Activated B cell treated with CpG ODN at 0.5 μM for 24 hours (primary cell): Measurements from ENCODE around the gene PACRG. TPM values are rescaled to one million over a fixed set of nuclear protein-coding genes. Genes with fewer than 3 reads are reported as not detected.

Experiments used
- ATAC-seq: fragments of 200-7000 bp; cut with Tn5 transposase; one replicate; pipeline ENCODE4 v1.10.0; 2021; ENCODE audit warnings: low read depth, mild to moderate bottlenecking, moderate library complexity
- CTCF ChIA-PET: fragments of 350-600 bp; sonication (Branson Sonifier 250); formaldehyde crosslinking; loops from one replicate; lab custom pipeline; 2021; ENCODE audit warnings: antibody characterized with exemption; lab: Charles Lee
- POLR2A ChIA-PET: fragments of 350-600 bp; sonication (Branson Sonifier 250); formaldehyde crosslinking; loops from one replicate; lab custom pipeline; 2021; ENCODE audit warnings: antibody characterized with exemption; lab: Charles Lee
- DNase-seq: peaks from one replicate; pipeline ENCODE4 v3.0.0; 2022
- H3K27ac Mint-ChIP-seq: one replicate; pipeline ENCODE4 v1.8.0; 2020; ENCODE audit warnings: mixed read lengths
- H3K27me3 Mint-ChIP-seq: one replicate; pipeline ENCODE4 v1.8.0; 2021; ENCODE audit warnings: mixed read lengths
- H3K36me3 Mint-ChIP-seq: one replicate; pipeline ENCODE4 v1.8.0; 2021; ENCODE audit warnings: low read depth, mixed read lengths
- H3K4me1 Mint-ChIP-seq: one replicate; pipeline ENCODE4 v1.8.0; 2021; ENCODE audit warnings: mixed read lengths
- H3K4me3 Mint-ChIP-seq: one replicate; pipeline ENCODE4 v1.8.0; 2020; ENCODE audit warnings: mild to moderate bottlenecking, mixed read lengths
- H3K9me3 Mint-ChIP-seq: one replicate; pipeline ENCODE4 v1.8.0; 2020; ENCODE audit warnings: mixed read lengths
- CTCF ChIP-seq: fragments of 200-600 bp; IDR thresholded peaks from one replicate; pipeline ENCODE4 v1.8.0; 2022; ENCODE audit warnings: antibody characterized with exemption, mild to moderate bottlenecking
- intact Hi-C: fragments of 100-400 bp; cut with micrococcal nuclease; formaldehyde crosslinking; loops from one replicate; pipeline ENCODE4 v1.15.1; 2024
- total RNA-seq: library from RNA; stranded (reverse); gene quantifications from 2 replicates; pipeline ENCODE4 v1.2.3, GENCODE V29; 2022

Gene PACRG
- total RNA-seq, 1 donor from 2014 or later = not detected

- H3K27ac Mint-ChIP-seq = no peak overlapping the region
- H3K27me3 Mint-ChIP-seq = no peaks in the 10 kb centered on the region
- H3K4me1 Mint-ChIP-seq = no peaks in the 10 kb centered on the region
- no peaks in the 10 kb centered on the region for H3K36me3 Mint-ChIP-seq
- H3K4me3 Mint-ChIP-seq = no peak overlapping the region
- intact Hi-C loops = no loop called here
- no peak for ATAC-seq
- peaks cover 5% of the 10 kb centered on the region for H3K9me3 Mint-ChIP-seq
- TF ChIP-seq CTCF = no peak
- no peak for DNase-seq
- POLR2A ChIA-PET = no interaction called here
- CTCF ChIA-PET = no interaction called here
Observed at GRCh38 chr6:163226181-163226835, 498.5 kb downstream of the PACRG start.

- Mint-ChIP-seq H3K4me3 (no peak overlapping the region), H3K36me3 (no peaks in the 10 kb centered on the region), H3K27ac (no peak overlapping the region), H3K27me3 (peaks cover under 1% of the 10 kb centered on the region), H3K9me3 (peaks cover 5% of the 10 kb centered on the region), H3K4me1 (no peaks in the 10 kb centered on the region)
- intact Hi-C loops = no loop called here
- DNase-seq = no peak
- ATAC-seq = no peak
- no peak for TF ChIP-seq CTCF
- CTCF ChIA-PET = no interaction called here
- POLR2A ChIA-PET = no interaction called here
Observed at GRCh38 chr6:163226836-163227485, 499.2 kb downstream of the PACRG start.

- DNase-seq = no peak
- Mint-ChIP-seq H3K9me3 (peaks cover 5% of the 10 kb centered on the region), H3K4me1 (no peaks in the 10 kb centered on the region), H3K27ac (no peak overlapping the region), H3K4me3 (no peak overlapping the region), H3K36me3 (no peaks in the 10 kb centered on the region), H3K27me3 (peaks cover 4% of the 10 kb centered on the region)
- intact Hi-C loops = no loop called here
- POLR2A ChIA-PET = no interaction called here
- CTCF ChIA-PET = no interaction called here
- no peak for ATAC-seq
- TF ChIP-seq CTCF = no peak
Observed at GRCh38 chr6:163228041-163228440, 500.3 kb downstream of the PACRG start.

- Mint-ChIP-seq H3K4me1 (no peaks in the 10 kb centered on the region), H3K36me3 (no peaks in the 10 kb centered on the region), H3K4me3 (no peak overlapping the region), H3K9me3 (peaks cover 4% of the 10 kb centered on the region), H3K27ac (no peak overlapping the region), H3K27me3 (peaks cover 4% of the 10 kb centered on the region)
- no peak for TF ChIP-seq CTCF
- DNase-seq = no peak
- no peak for ATAC-seq
- intact Hi-C loops = no loop called here
- CTCF ChIA-PET = no interaction called here
- POLR2A ChIA-PET = no interaction called here
Observed at GRCh38 chr6:163229050-163229449, 501.3 kb downstream of the PACRG start.

- H3K4me3 Mint-ChIP-seq = no peak overlapping the region
- no peaks in the 10 kb centered on the region for H3K36me3 Mint-ChIP-seq
- TF ChIP-seq CTCF = no peak
- H3K27me3 Mint-ChIP-seq = peaks cover 4% of the 10 kb centered on the region
- no peak for ATAC-seq
- no peak for DNase-seq
- H3K9me3 Mint-ChIP-seq = no peaks in the 10 kb centered on the region
- H3K4me1 Mint-ChIP-seq = no peaks in the 10 kb centered on the region
- ChIA-PET CTCF (no interaction called here), POLR2A (no interaction called here)
- intact Hi-C loops = no loop called here
- no peak overlapping the region for H3K27ac Mint-ChIP-seq
Observed at GRCh38 chr6:163230901-163231300, 503.1 kb downstream of the PACRG start.
